Measurements from ENCODE around the gene DIAPH2. TPM values are rescaled to one million over a fixed set of nuclear protein-coding genes. Genes with fewer than 3 reads are reported as not detected.

DIAPH2 gene
- total and polyA plus RNA-seq, 2 donors (not counting 1 experiment from before 2014, with no cell fraction given) = 16.8 to 18.5 TPM

DNA sequence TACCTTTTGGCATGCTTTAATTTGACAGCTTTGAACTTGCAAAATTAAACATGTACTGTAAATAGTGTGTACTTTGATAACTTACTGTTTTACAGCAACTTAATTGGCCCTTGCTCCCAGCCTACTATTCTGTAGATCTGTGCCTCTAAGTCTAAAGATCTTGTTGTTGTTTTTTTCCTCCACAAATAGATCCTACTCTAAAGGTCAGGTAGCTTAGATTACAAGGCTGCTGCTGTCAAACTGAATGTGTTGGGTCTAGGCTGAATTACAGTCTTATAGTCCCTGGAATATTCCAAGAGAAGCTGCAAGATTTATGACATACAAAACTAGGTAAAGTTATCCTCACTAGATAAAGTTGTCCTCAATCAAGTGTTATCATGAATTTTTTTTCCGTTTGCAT lies 18.7 kb downstream of the DIAPH2 start:
- H3K79me2 ChIP-seq (ENCODE audit: control insufficient read depth, insufficient read depth, low read length) = peaks cover 1% of the 10 kb centered on the region
- no peak overlapping the region for H3K4me3 ChIP-seq (replicated peaks in 1 of 4; ENCODE audit: control extremely low read depth in 1 of 4, insufficient read depth in 1 of 4, low read depth in 3 of 4, low read length in 4 of 4)
- H3K9me3 ChIP-seq (ENCODE audit: control insufficient read depth, insufficient read depth, low read depth, low read length) = no peaks in the 10 kb centered on the region
- DNase-seq (ENCODE audit: low read depth in 2 of 2) = no peak
- no peak for TF ChIP-seq EZH2 (IDR thresholded peaks at IDR 0.05; ENCODE audit: low read length, missing control alignments)
- TF ChIP-seq, protein P1, sequence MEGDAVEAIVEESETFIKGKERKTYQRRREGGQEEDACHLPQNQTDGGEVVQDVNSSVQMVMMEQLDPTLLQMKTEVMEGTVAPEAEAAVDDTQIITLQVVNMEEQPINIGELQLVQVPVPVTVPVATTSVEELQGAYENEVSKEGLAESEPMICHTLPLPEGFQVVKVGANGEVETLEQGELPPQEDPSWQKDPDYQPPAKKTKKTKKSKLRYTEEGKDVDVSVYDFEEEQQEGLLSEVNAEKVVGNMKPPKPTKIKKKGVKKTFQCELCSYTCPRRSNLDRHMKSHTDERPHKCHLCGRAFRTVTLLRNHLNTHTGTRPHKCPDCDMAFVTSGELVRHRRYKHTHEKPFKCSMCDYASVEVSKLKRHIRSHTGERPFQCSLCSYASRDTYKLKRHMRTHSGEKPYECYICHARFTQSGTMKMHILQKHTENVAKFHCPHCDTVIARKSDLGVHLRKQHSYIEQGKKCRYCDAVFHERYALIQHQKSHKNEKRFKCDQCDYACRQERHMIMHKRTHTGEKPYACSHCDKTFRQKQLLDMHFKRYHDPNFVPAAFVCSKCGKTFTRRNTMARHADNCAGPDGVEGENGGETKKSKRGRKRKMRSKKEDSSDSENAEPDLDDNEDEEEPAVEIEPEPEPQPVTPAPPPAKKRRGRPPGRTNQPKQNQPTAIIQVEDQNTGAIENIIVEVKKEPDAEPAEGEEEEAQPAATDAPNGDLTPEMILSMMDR (conservative IDR thresholded peaks at IDR 0.05 in 1 of 2, IDR thresholded peaks at IDR 0.05 in 1 of 2; ENCODE audit: low read depth in 1 of 2, low read length in 2 of 2) = no peak
- no peaks in the 10 kb centered on the region for H3K36me3 ChIP-seq (ENCODE audit: control insufficient read depth, insufficient read depth, low read length)
- no peaks in the 10 kb centered on the region for H3K4me1 ChIP-seq (ENCODE audit: control insufficient read depth, extremely low read depth, insufficient read depth, low read length)
- H4K20me1 ChIP-seq (ENCODE audit: control insufficient read depth, extremely low read depth, insufficient read depth, low read length) = no peaks in the 10 kb centered on the region
- no peak overlapping the region for H3K27ac ChIP-seq (ENCODE audit: insufficient read depth, low read length)
- no peak overlapping the region for H2AFZ ChIP-seq (ENCODE audit: low read length)
- no peaks in the 10 kb centered on the region for H3K27me3 ChIP-seq (ENCODE audit: control insufficient read depth, insufficient read depth, low read length)
- H3K9ac ChIP-seq (ENCODE audit: insufficient read depth, low read length) = no peak overlapping the region
- no peak overlapping the region for H3K4me2 ChIP-seq (ENCODE audit: extremely low read depth, insufficient read depth, low read length)

DNA sequence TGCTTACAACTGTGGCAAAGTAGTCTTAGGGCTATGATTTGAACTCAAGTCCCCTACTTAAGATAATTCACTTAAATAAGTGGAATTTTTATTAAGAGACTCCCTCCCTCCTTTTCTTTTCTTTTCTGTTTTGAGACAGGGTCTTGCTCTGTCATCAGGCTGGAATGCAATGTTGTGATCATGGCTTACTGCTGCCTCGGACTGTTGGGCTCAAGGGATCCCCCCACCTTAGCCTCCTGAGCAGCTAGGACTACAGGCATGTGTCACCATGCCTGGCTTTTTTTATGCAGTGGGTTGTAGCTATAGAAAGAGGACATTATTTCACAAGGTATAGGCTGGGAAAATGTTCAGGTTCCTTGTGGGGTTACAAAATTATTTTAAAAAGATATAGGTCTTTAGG lies 19.2 kb downstream of the DIAPH2 start:
- Histone ChIP-seq H3K9me3 (ENCODE audit: control insufficient read depth, insufficient read depth, low read depth, low read length) (no peaks in the 10 kb centered on the region), H2AFZ (ENCODE audit: low read length) (no peak overlapping the region), H3K79me2 (ENCODE audit: control insufficient read depth, insufficient read depth, low read length) (peaks cover 1% of the 10 kb centered on the region), H3K9ac (ENCODE audit: insufficient read depth, low read length) (no peak overlapping the region), H4K20me1 (ENCODE audit: control insufficient read depth, extremely low read depth, insufficient read depth, low read length) (no peaks in the 10 kb centered on the region), H3K27ac (ENCODE audit: insufficient read depth, low read length) (no peak overlapping the region), H3K36me3 (ENCODE audit: control insufficient read depth, insufficient read depth, low read length) (no peaks in the 10 kb centered on the region), H3K4me2 (ENCODE audit: extremely low read depth, insufficient read depth, low read length) (no peak overlapping the region), H3K4me1 (ENCODE audit: control insufficient read depth, extremely low read depth, insufficient read depth, low read length) (no peaks in the 10 kb centered on the region), H3K4me3 (replicated peaks in 1 of 4; ENCODE audit: control extremely low read depth in 1 of 4, insufficient read depth in 1 of 4, low read depth in 3 of 4, low read length in 4 of 4) (no peak overlapping the region), H3K27me3 (ENCODE audit: control insufficient read depth, insufficient read depth, low read length) (no peaks in the 10 kb centered on the region)
- TF ChIP-seq EZH2 (IDR thresholded peaks at IDR 0.05; ENCODE audit: low read length, missing control alignments) = no peak
- TF ChIP-seq, protein P1 (conservative IDR thresholded peaks at IDR 0.05 in 1 of 2, IDR thresholded peaks at IDR 0.05 in 1 of 2; ENCODE audit: low read depth in 1 of 2, low read length in 2 of 2) = no peak
- DNase-seq (ENCODE audit: low read depth in 2 of 2) = peak in 1 of 2 donors; percentile 9

DNA sequence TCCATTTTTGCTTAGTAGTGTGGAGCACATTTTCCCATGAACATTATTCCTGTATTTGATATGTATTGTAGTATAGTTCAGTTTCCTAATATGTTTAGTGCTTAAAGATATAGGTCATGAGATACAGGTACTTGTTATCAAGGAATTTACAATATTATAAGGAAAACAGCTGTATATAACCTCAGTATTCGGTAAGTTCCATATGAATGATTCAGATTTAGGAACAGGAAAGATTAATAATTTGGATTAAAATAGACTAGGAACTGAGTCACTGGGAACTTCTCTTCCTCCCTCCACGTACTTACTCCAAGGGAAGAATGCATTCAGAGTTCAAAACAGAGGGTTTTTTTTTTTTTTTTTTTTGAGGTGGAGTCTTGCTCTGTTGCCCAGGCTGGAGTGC lies 20.0 kb downstream of the DIAPH2 start:
- TF ChIP-seq EZH2 (IDR thresholded peaks at IDR 0.05; ENCODE audit: low read length, missing control alignments) = no peak
- TF ChIP-seq, protein P1 (conservative IDR thresholded peaks at IDR 0.05 in 1 of 2, IDR thresholded peaks at IDR 0.05 in 1 of 2; ENCODE audit: low read depth in 1 of 2, low read length in 2 of 2) = no peak
- H3K4me1 ChIP-seq (ENCODE audit: control insufficient read depth, extremely low read depth, insufficient read depth, low read length) = no peaks in the 10 kb centered on the region
- H3K4me3 ChIP-seq (replicated peaks in 1 of 4; ENCODE audit: control extremely low read depth in 1 of 4, insufficient read depth in 1 of 4, low read depth in 3 of 4, low read length in 4 of 4) = no peak overlapping the region
- peaks cover 1% of the 10 kb centered on the region for H3K79me2 ChIP-seq (ENCODE audit: control insufficient read depth, insufficient read depth, low read length)
- H3K27me3 ChIP-seq (ENCODE audit: control insufficient read depth, insufficient read depth, low read length) = no peaks in the 10 kb centered on the region
- no peak overlapping the region for H2AFZ ChIP-seq (ENCODE audit: low read length)
- H3K4me2 ChIP-seq (ENCODE audit: extremely low read depth, insufficient read depth, low read length) = no peak overlapping the region
- H3K9me3 ChIP-seq (ENCODE audit: control insufficient read depth, insufficient read depth, low read depth, low read length) = no peaks in the 10 kb centered on the region
- no peak overlapping the region for H3K9ac ChIP-seq (ENCODE audit: insufficient read depth, low read length)
- peak in 1 of 2 donors; percentile 13 for DNase-seq (ENCODE audit: low read depth in 2 of 2)
- no peaks in the 10 kb centered on the region for H4K20me1 ChIP-seq (ENCODE audit: control insufficient read depth, extremely low read depth, insufficient read depth, low read length)
- peak overlapping the region; percentile 43 for H3K27ac ChIP-seq (ENCODE audit: insufficient read depth, low read length)
- no peaks in the 10 kb centered on the region for H3K36me3 ChIP-seq (ENCODE audit: control insufficient read depth, insufficient read depth, low read length)

Measured in fibroblast of lung (primary cell).